ENCODE measurements around the gene ARHGEF18. TPM values are rescaled to one million over a fixed set of nuclear protein-coding genes. Genes with fewer than 3 reads are reported as not detected.
A peak's percentile ranks its signal among the peaks of the same experiment; 100 is the strongest.

ARHGEF18 gene
- total RNA-seq, 1 experiment from 2014 or later, result 9.4 TPM

DNA sequence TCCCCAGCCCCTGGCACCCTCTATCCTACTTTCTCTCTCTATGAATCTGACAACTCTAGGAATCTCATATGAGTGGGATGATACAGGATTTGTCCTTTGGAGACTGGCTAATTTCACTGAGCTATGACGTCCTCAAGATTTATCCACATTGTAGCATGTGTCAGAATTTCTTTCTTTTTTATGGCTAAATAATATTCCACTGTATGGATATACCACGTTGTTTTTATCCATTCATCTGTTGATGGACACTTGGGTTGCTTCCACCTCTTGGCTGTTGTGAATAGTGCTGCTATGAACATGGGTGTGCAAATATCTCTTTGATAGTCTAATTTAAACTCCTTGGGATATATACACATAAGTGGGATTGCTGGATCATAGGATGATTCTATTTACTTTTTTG is 30.6 kb upstream of the ARHGEF18 start:
- H3K4me1 ChIP-seq (ENCODE audit: low read length), result no peaks in the 10 kb centered on the region
- no peaks in the 10 kb centered on the region for H3K9me2 ChIP-seq (replicated peaks; ENCODE audit: insufficient read depth, low read length)
- no peak overlapping the region for H3K4me2 ChIP-seq (ENCODE audit: low read depth, low read length, poor library complexity, severe bottlenecking)
- H3K9me3 ChIP-seq (ENCODE audit: low read length), result peaks cover 4% of the 10 kb centered on the region
- H3K79me2 ChIP-seq (ENCODE audit: low read length), result no peaks in the 10 kb centered on the region
- no peaks in the 10 kb centered on the region for H4K20me1 ChIP-seq (ENCODE audit: insufficient read depth, low read depth, low read length)
- no peak for DNase-seq
- no peak overlapping the region for H2AFZ ChIP-seq (ENCODE audit: low read length)
- H3K27ac ChIP-seq (ENCODE audit: low read length), result no peak overlapping the region
- H3K9ac ChIP-seq (ENCODE audit: low read length), result no peak overlapping the region
- H3K4me3 ChIP-seq (ENCODE audit: low read length), result no peak overlapping the region
- H3K36me3 ChIP-seq (ENCODE audit: insufficient read depth, low read length), result no peaks in the 10 kb centered on the region
- H3K27me3 ChIP-seq (ENCODE audit: low read length), result no peaks in the 10 kb centered on the region

DNA sequence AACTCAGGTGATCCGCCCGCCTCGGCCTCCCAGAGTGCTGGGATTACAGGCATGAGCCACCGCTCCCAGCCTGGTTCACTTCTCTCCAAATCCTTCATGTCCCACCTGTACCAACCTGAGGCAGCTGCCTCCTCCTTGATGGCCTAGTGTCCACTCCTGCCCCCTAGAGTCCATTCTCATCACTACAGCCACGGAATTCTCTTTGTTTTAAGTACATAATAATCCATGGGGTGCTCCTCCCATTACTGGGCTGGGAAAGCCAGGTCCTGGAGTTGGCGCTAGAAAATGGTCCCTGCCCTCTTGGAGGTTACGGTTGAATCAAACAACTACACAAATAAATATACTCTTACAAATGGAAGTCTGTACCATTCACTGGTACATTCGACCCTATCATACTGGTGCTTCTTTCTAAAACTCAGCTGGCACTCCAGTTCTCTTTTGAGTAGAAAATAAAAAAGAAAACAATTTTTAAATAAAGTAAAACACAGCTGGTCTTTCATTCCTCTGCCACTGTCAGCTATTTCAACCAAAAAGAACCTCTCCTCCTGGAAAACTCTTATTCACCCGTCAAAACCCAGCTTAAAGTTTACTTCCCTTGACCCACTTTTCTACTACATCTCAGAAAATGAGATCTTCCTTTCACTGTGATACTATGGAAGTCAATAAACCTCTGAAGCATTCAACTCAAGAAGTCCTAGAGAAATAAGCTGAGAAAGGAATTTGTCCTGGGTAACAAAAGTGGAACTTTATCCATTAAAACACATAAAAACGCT is 22.4 kb upstream of the ARHGEF18 start:
- no peaks in the 10 kb centered on the region for H3K9me3 ChIP-seq (ENCODE audit: low read length)
- H3K79me2 ChIP-seq (ENCODE audit: low read length), result no peaks in the 10 kb centered on the region
- no peaks in the 10 kb centered on the region for H3K9me2 ChIP-seq (replicated peaks; ENCODE audit: insufficient read depth, low read length)
- H3K27ac ChIP-seq (ENCODE audit: low read length), result no peak overlapping the region
- H3K9ac ChIP-seq (ENCODE audit: low read length), result no peak overlapping the region
- H3K36me3 ChIP-seq (ENCODE audit: insufficient read depth, low read length), result no peaks in the 10 kb centered on the region
- no peak overlapping the region for H3K4me3 ChIP-seq (ENCODE audit: low read length)
- no peaks in the 10 kb centered on the region for H3K27me3 ChIP-seq (ENCODE audit: low read length)
- H3K4me1 ChIP-seq (ENCODE audit: low read length), result no peaks in the 10 kb centered on the region
- H2AFZ ChIP-seq (ENCODE audit: low read length), result no peak overlapping the region
- peak; percentile 87 for DNase-seq
- H4K20me1 ChIP-seq (ENCODE audit: insufficient read depth, low read depth, low read length), result no peaks in the 10 kb centered on the region
- no peak overlapping the region for H3K4me2 ChIP-seq (ENCODE audit: low read depth, low read length, poor library complexity, severe bottlenecking)

DNA sequence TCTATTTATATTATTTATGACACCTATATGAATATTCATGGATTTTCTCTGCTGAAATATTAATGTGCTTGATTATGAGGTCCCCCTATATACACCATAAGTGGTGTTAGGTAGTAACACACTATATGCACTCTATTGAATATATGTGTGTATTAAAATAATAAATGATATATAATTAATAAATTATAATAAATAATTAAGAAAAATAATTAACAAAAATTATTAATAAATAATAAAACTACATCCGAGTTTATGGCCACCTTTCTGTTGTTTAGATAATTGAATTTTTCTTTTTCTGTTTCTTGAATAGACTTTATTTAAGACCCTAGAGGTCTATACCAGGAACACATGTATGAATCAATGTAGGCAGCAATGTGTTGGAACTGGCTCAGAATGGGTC is 20.9 kb upstream of the ARHGEF18 start:
- Histone ChIP-seq H3K27me3 (ENCODE audit: low read length) (no peaks in the 10 kb centered on the region), H3K9me2 (replicated peaks; ENCODE audit: insufficient read depth, low read length) (no peaks in the 10 kb centered on the region), H3K4me1 (ENCODE audit: low read length) (no peaks in the 10 kb centered on the region), H3K9me3 (ENCODE audit: low read length) (no peaks in the 10 kb centered on the region), H2AFZ (ENCODE audit: low read length) (no peak overlapping the region), H3K4me3 (ENCODE audit: low read length) (no peak overlapping the region), H3K4me2 (ENCODE audit: low read depth, low read length, poor library complexity, severe bottlenecking) (no peak overlapping the region), H3K36me3 (ENCODE audit: insufficient read depth, low read length) (no peaks in the 10 kb centered on the region), H3K27ac (ENCODE audit: low read length) (no peak overlapping the region), H4K20me1 (ENCODE audit: insufficient read depth, low read depth, low read length) (no peaks in the 10 kb centered on the region), H3K79me2 (ENCODE audit: low read length) (no peaks in the 10 kb centered on the region), H3K9ac (ENCODE audit: low read length) (no peak overlapping the region)
- no peak for DNase-seq

DNA sequence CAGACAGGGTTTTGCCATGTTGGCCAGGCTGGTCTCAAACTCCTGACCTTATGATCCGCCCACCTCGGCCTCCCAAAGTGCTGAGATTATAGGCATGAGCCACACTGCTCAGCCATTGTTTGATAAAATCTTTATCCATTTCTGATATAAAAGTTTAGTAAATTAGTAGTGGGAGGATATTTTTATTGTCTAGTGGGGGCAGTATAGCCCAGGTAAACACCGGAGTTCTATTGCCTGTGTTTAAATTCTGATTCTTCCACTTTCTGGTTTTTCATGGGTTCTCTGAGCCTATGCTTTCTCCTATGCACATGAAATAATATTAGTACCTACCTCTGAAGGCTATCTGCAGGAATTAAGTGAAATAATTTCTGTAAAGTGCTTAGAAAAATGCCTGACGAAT is 20.1 kb upstream of the ARHGEF18 start:
- H3K79me2 ChIP-seq (ENCODE audit: low read length), result no peaks in the 10 kb centered on the region
- peak; percentile 39 for DNase-seq
- H3K9me2 ChIP-seq (replicated peaks; ENCODE audit: insufficient read depth, low read length), result no peaks in the 10 kb centered on the region
- H3K9ac ChIP-seq (ENCODE audit: low read length), result no peak overlapping the region
- no peak overlapping the region for H3K4me2 ChIP-seq (ENCODE audit: low read depth, low read length, poor library complexity, severe bottlenecking)
- H4K20me1 ChIP-seq (ENCODE audit: insufficient read depth, low read depth, low read length), result no peaks in the 10 kb centered on the region
- no peaks in the 10 kb centered on the region for H3K27me3 ChIP-seq (ENCODE audit: low read length)
- no peaks in the 10 kb centered on the region for H3K36me3 ChIP-seq (ENCODE audit: insufficient read depth, low read length)
- H3K9me3 ChIP-seq (ENCODE audit: low read length), result no peaks in the 10 kb centered on the region
- no peak overlapping the region for H3K4me3 ChIP-seq (ENCODE audit: low read length)
- H3K4me1 ChIP-seq (ENCODE audit: low read length), result no peaks in the 10 kb centered on the region
- no peak overlapping the region for H2AFZ ChIP-seq (ENCODE audit: low read length)
- no peak overlapping the region for H3K27ac ChIP-seq (ENCODE audit: low read length)

DNA sequence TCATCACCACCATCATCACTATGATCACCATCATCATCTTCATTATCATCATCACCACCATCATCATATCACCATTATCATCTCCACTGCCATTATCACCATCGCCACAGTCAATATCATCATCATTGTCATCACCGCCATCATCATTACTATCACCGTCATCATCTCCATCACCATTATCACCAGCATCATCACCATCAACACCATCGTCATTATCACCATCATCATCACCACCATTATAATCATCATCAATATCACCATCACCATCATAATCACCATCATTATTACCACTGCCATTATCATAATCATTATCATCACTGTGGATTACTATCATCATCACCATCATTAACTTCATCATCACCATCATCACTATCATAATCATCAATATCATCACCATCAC is 17.3 kb upstream of the ARHGEF18 start:
- H3K4me1 ChIP-seq (ENCODE audit: low read length), result peaks cover under 1% of the 10 kb centered on the region; the same call in 1 of the 2 replicates
- no peaks in the 10 kb centered on the region for H3K27me3 ChIP-seq (ENCODE audit: low read length)

DNA sequence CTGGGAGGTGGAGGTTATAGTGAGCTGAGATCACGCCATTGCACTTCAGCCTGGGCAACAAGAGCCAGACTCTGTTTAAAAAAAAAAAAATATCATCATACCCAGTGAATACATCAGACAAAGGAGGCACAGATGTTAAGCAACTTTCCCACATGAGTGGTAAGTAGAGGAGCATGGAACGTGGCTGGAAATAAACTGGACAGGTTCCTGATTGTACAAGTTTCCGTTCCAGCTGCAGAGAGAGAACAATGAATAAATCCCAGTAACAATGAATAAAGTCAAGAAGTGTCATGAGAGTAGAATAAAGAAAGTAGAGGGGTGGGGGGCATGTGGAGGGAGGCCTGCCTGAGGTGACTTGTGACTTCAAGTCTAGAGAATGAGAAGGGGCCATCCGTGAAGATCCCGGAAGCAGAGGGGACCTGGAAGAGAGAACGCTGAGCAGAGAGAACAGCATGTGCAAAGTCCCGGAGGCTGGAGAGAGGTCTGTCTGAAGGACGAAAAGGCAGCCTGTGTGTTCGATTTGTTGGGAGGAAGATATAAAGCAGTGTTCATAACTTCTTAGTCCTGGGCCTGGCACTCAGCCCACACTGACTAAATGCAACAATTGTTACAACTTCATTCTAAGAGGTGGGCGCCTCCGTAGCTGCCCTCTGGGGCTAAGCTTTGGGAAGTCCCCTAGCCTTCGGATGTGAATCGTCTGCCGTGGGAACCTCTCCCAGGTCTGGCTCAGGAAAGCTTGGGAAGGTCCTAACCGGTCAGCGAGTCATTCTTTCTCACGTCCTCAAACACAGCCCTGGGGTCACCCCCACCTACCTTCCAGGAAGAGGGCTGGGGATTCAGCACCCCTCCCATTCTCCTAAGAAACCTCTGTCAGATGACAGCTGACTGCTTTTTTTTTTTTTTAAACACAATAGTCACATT is 15.3 kb upstream of the ARHGEF18 start:
- H3K4me1 ChIP-seq (ENCODE audit: low read length), result peaks cover 19% of the 10 kb centered on the region
- no peak overlapping the region for H3K27ac ChIP-seq (ENCODE audit: low read length)
- H2AFZ ChIP-seq (ENCODE audit: low read length), result no peak overlapping the region
- no peak overlapping the region for H3K9ac ChIP-seq (ENCODE audit: low read length)
- H3K36me3 ChIP-seq (ENCODE audit: insufficient read depth, low read length), result no peaks in the 10 kb centered on the region
- H3K9me2 ChIP-seq (replicated peaks; ENCODE audit: insufficient read depth, low read length), result no peaks in the 10 kb centered on the region
- H3K4me2 ChIP-seq (ENCODE audit: low read depth, low read length, poor library complexity, severe bottlenecking), result no peak overlapping the region
- H4K20me1 ChIP-seq (ENCODE audit: insufficient read depth, low read depth, low read length), result no peaks in the 10 kb centered on the region
- DNase-seq, result no peak
- H3K27me3 ChIP-seq (ENCODE audit: low read length), result no peaks in the 10 kb centered on the region
- no peaks in the 10 kb centered on the region for H3K79me2 ChIP-seq (ENCODE audit: low read length)
- no peak overlapping the region for H3K4me3 ChIP-seq (ENCODE audit: low read length)
- no peaks in the 10 kb centered on the region for H3K9me3 ChIP-seq (ENCODE audit: low read length)

More for the DNA sequence above, 17.3 kb upstream of the ARHGEF18 start:
- no peak overlapping the region for H2AFZ ChIP-seq (ENCODE audit: low read length)
- H3K79me2 ChIP-seq (ENCODE audit: low read length), result no peaks in the 10 kb centered on the region
- no peaks in the 10 kb centered on the region for H4K20me1 ChIP-seq (ENCODE audit: insufficient read depth, low read depth, low read length)
- no peaks in the 10 kb centered on the region for H3K36me3 ChIP-seq (ENCODE audit: insufficient read depth, low read length)
- no peak overlapping the region for H3K9ac ChIP-seq (ENCODE audit: low read length)
- no peak for DNase-seq
- H3K4me3 ChIP-seq (ENCODE audit: low read length), result no peak overlapping the region
- H3K9me3 ChIP-seq (ENCODE audit: low read length), result no peaks in the 10 kb centered on the region
- no peaks in the 10 kb centered on the region for H3K9me2 ChIP-seq (replicated peaks; ENCODE audit: insufficient read depth, low read length)
- no peak overlapping the region for H3K27ac ChIP-seq (ENCODE audit: low read length)
- H3K4me2 ChIP-seq (ENCODE audit: low read depth, low read length, poor library complexity, severe bottlenecking), result no peak overlapping the region

DNA sequence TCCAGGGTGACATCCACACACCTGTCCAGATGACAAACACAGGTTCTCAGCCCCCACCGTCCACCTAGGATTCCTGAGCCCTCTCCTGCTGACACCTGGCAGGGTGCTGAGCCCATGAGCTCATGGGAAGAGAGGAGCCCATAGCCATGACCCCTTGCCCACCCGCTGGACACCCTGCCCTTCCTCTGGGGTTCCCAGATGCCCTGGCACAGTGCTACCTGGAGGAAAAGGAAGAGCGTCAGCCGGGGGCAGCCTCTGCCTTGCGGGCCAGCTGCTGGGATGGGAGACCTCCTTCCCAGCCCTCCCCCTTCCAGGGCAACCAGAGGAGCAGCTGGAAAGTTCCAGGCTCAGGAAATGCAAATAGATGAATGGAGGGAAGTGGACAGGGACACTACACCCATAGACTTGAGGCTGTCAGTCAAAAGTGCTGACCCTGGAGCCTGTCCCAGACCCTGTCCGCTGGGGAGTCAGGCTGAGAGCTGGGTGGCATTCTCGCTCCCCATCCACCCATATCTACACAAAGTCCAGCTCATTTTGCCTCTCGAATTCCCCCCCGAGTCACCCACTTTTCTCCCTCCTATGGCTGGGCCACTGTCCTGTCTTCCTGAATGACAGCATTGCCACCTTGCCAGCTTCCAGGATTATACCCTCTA is 12.3 kb upstream of the ARHGEF18 start:
- Histone ChIP-seq H2AFZ (ENCODE audit: low read length) (no peak overlapping the region), H3K9ac (ENCODE audit: low read length) (no peak overlapping the region), H3K9me2 (replicated peaks; ENCODE audit: insufficient read depth, low read length) (no peaks in the 10 kb centered on the region), H3K27ac (ENCODE audit: low read length) (no peak overlapping the region; the same call in 1 of the 2 replicates), H3K79me2 (ENCODE audit: low read length) (no peaks in the 10 kb centered on the region), H3K4me3 (ENCODE audit: low read length) (no peak overlapping the region), H3K4me2 (ENCODE audit: low read depth, low read length, poor library complexity, severe bottlenecking) (no peak overlapping the region), H4K20me1 (ENCODE audit: insufficient read depth, low read depth, low read length) (no peaks in the 10 kb centered on the region), H3K4me1 (ENCODE audit: low read length) (peaks cover 22% of the 10 kb centered on the region), H3K9me3 (ENCODE audit: low read length) (no peaks in the 10 kb centered on the region), H3K27me3 (ENCODE audit: low read length) (no peaks in the 10 kb centered on the region), H3K36me3 (ENCODE audit: insufficient read depth, low read length) (no peaks in the 10 kb centered on the region)
- DNase-seq, result no peak

Measured in Karpas-422 (cell line).